Ishikawa (cell line): ENCODE results near the gene JARID2.

Experiments
- CEBPB ChIP-seq: IDR thresholded peaks from 2 replicates; pipeline ENCODE4 v1.6.1; 2012
- CREB1 ChIP-seq: IDR thresholded peaks from 2 replicates; pipeline ENCODE4 v1.6.1; 2012; ENCODE audit warnings: low read depth
- EGR1 ChIP-seq: IDR thresholded peaks from 2 replicates; pipeline ENCODE4 v1.6.1; 2012
- EP300 ChIP-seq: IDR thresholded peaks from 2 replicates; pipeline ENCODE4 v1.6.1; 2012; ENCODE audit warnings: borderline replicate concordance
- FOXM1 ChIP-seq: IDR thresholded peaks from 2 replicates; pipeline ENCODE4 v1.6.1; 2012; ENCODE audit warnings: low read depth, borderline replicate concordance
- MAX ChIP-seq: IDR thresholded peaks from 2 replicates; pipeline ENCODE4 v1.6.1; 2012
- NFIC ChIP-seq: IDR thresholded peaks from 2 replicates; pipeline ENCODE4 v1.6.1; 2012
- RAD21 ChIP-seq: IDR thresholded peaks from 2 replicates; pipeline ENCODE4 v1.6.1; 2012; ENCODE audit warnings: low read depth
- TAF1 ChIP-seq: IDR thresholded peaks from 2 replicates; pipeline ENCODE4 v1.6.1; 2012; ENCODE audit warnings: low read depth, mild to moderate bottlenecking
- TEAD4 ChIP-seq: IDR thresholded peaks from 2 replicates; pipeline ENCODE4 v1.6.1; 2012
- YY1 ChIP-seq: IDR thresholded peaks from 2 replicates; pipeline ENCODE4 v1.6.1; 2012; ENCODE audit warnings: low read depth
- ZBTB7A ChIP-seq: IDR thresholded peaks from 2 replicates; pipeline ENCODE4 v1.6.1; 2012; ENCODE audit warnings: low read depth
- TF ChIP-seq, protein P1 (sequence below): IDR thresholded peaks from 2 replicates; pipeline ENCODE4 v1.6.1; 2012; ENCODE audit warnings: low read depth, mild to moderate bottlenecking
- TF ChIP-seq, protein P2 (sequence below): IDR thresholded peaks from 2 replicates; pipeline ENCODE4 v1.6.1; 2012

- no peak for TF ChIP-seq RAD21
- no peak for TF ChIP-seq EP300
- TF ChIP-seq TAF1: no peak
- TF ChIP-seq MAX: no peak
- TF ChIP-seq CREB1: no peak
- TF ChIP-seq FOXM1: no peak
- TF ChIP-seq, protein P1, sequence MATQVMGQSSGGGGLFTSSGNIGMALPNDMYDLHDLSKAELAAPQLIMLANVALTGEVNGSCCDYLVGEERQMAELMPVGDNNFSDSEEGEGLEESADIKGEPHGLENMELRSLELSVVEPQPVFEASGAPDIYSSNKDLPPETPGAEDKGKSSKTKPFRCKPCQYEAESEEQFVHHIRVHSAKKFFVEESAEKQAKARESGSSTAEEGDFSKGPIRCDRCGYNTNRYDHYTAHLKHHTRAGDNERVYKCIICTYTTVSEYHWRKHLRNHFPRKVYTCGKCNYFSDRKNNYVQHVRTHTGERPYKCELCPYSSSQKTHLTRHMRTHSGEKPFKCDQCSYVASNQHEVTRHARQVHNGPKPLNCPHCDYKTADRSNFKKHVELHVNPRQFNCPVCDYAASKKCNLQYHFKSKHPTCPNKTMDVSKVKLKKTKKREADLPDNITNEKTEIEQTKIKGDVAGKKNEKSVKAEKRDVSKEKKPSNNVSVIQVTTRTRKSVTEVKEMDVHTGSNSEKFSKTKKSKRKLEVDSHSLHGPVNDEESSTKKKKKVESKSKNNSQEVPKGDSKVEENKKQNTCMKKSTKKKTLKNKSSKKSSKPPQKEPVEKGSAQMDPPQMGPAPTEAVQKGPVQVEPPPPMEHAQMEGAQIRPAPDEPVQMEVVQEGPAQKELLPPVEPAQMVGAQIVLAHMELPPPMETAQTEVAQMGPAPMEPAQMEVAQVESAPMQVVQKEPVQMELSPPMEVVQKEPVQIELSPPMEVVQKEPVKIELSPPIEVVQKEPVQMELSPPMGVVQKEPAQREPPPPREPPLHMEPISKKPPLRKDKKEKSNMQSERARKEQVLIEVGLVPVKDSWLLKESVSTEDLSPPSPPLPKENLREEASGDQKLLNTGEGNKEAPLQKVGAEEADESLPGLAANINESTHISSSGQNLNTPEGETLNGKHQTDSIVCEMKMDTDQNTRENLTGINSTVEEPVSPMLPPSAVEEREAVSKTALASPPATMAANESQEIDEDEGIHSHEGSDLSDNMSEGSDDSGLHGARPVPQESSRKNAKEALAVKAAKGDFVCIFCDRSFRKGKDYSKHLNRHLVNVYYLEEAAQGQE: no peak
- TF ChIP-seq TEAD4: no peak
- TF ChIP-seq YY1: no peak
- no peak for TF ChIP-seq ZBTB7A
- no peak for TF ChIP-seq EGR1
- no peak for TF ChIP-seq CEBPB
- TF ChIP-seq, protein P2, sequence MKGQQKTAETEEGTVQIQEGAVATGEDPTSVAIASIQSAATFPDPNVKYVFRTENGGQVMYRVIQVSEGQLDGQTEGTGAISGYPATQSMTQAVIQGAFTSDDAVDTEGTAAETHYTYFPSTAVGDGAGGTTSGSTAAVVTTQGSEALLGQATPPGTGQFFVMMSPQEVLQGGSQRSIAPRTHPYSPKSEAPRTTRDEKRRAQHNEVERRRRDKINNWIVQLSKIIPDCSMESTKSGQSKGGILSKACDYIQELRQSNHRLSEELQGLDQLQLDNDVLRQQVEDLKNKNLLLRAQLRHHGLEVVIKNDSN: no peak
- TF ChIP-seq NFIC: no peak
Observed at GRCh38 chr6:15534974-15535373, 289.1 kb downstream of the JARID2 start.
